Stimulated activated CD4-positive, alpha-beta T cell treated with anti-CD3 and anti-CD28 coated beads, Interleukin-12 subunit alpha, Interleukin-12 subunit beta, amount 100 ng/mL, for 24 hours (primary cell): ENCODE results near the gene MARVELD1.
A peak's percentile ranks its signal among the peaks of the same experiment; 100 is the strongest.

ENCODE experiments used
- DNase-seq, 2 experiments: peaks; one replicate each; pipeline ENCODE4 v3.0.0-alpha.2; 2020; ENCODE audit warnings: low read depth in 2 of 2

Gene MARVELD1

GRCh38 chr10:97721871-97722780 is 8.6 kb downstream of the MARVELD1 start:
- DNase-seq: no peak

- DNase-seq: no peak
These were observed 9.5 kb downstream of the MARVELD1 start for GRCh38 chr10:97723001-97723400.

GRCh38 chr10:97724341-97724941 is 10.9 kb downstream of the MARVELD1 start:
- DNase-seq: no peak

GRCh38 chr10:97726636-97727178 is 13.2 kb downstream of the MARVELD1 start:
- DNase-seq: no peak

- DNase-seq: no peak
These were observed 15.5 kb downstream of the MARVELD1 start for GRCh38 chr10:97729014-97729413.

- peak in 1 of 2 experiments; percentile 36 for DNase-seq
These were observed 18.0 kb downstream of the MARVELD1 start for GRCh38 chr10:97731346-97732051.

GRCh38 chr10:97732052-97732359 is 18.5 kb downstream of the MARVELD1 start:
- no peak for DNase-seq

GRCh38 chr10:97733256-97733655 is 19.7 kb downstream of the MARVELD1 start:
- DNase-seq: no peak

GRCh38 chr10:97734021-97734420 is 20.5 kb downstream of the MARVELD1 start:
- no peak for DNase-seq

GRCh38 chr10:97736403-97736901 is 22.9 kb downstream of the MARVELD1 start:
- no peak for DNase-seq

- DNase-seq: peak; percentile 89 to 98
These were observed 23.6 kb downstream of the MARVELD1 start, which contains the start of gene ZFYVE27 for GRCh38 chr10:97736902-97737769. TSS of gene ZFYVE27 (plus strand) at chr10:97737128. CDS start at chr10:97738478, 1,350 bp downstream.

GRCh38 chr10:97737770-97738265 is 24.3 kb downstream of the MARVELD1 start:
- DNase-seq: no peak

- no peak for DNase-seq
These were observed 25.1 kb downstream of the MARVELD1 start for GRCh38 chr10:97738616-97739015.

- DNase-seq: no peak
These were observed 27.1 kb downstream of the MARVELD1 start for GRCh38 chr10:97740613-97741012.

GRCh38 chr10:97743169-97743943 is 29.8 kb downstream of the MARVELD1 start:
- DNase-seq: no peak

- no peak for DNase-seq
These were observed 31.0 kb downstream of the MARVELD1 start for GRCh38 chr10:97744405-97745035.

GRCh38 chr10:97747573-97747972 is 34.0 kb downstream of the MARVELD1 start:
- DNase-seq: no peak

GRCh38 chr10:97748116-97748515 is 34.6 kb downstream of the MARVELD1 start:
- no peak for DNase-seq

- no peak for DNase-seq
These were observed 39.4 kb downstream of the MARVELD1 start for GRCh38 chr10:97752956-97753355.

- DNase-seq: no peak
These were observed 41.2 kb downstream of the MARVELD1 start for GRCh38 chr10:97754726-97755125.
